ENCODE data around the gene ARFGAP1.

ARFGAP1 gene

GRCh38 chr20:63314015-63314471 lies 41.4 kb downstream of the ARFGAP1 start:
- no peaks in the 10 kb centered on the region for H3K36me3 ChIP-seq (ENCODE audit: insufficient read depth, low read length)
- no peaks in the 10 kb centered on the region for H3K4me1 ChIP-seq (ENCODE audit: insufficient read depth, low read length)
- no peak overlapping the region for H3K9ac ChIP-seq (ENCODE audit: low read depth, low read length)
- H3K9me3 ChIP-seq (ENCODE audit: control insufficient read depth, insufficient read depth, low read length): no peaks in the 10 kb centered on the region

- no peaks in the 10 kb centered on the region for H3K4me1 ChIP-seq (ENCODE audit: insufficient read depth, low read length)
Observed at GRCh38 chr20:63314566-63315239, 42.1 kb downstream of the ARFGAP1 start.

DNA sequence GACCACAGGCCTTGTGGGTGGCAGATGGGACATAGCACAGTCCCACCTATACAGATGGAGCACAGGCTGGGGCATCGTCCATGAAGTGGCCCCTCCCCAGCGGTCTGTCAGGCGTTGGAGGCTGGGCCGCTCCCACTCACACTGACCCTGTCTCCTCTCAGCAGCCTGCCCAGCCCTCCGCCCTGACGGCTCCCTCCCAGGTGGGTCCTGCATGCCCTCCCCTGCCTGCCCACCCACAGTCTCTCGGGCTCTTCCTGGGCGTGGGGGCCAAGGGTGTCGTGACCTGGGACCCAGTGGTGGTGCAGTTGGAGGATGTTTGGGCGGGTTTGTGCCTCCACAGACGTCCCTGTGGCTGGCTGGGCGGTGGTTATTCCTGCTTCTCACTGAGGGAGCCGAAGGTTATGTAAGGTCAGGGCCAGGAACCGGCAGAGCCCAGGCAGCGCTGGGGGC lies 42.7 kb downstream of the ARFGAP1 start:
- no peaks in the 10 kb centered on the region for H3K9me3 ChIP-seq (ENCODE audit: control insufficient read depth, insufficient read depth, low read length)
- no peaks in the 10 kb centered on the region for H3K4me1 ChIP-seq (ENCODE audit: insufficient read depth, low read length)
- no peaks in the 10 kb centered on the region for H3K36me3 ChIP-seq (ENCODE audit: insufficient read depth, low read length)
- no peak overlapping the region for H3K9ac ChIP-seq (ENCODE audit: low read depth, low read length)

More at GRCh38 chr20:63314566-63315239, 42.1 kb downstream of the ARFGAP1 start:
- Histone ChIP-seq H3K36me3 (ENCODE audit: insufficient read depth, low read length) (no peaks in the 10 kb centered on the region), H3K9ac (ENCODE audit: low read depth, low read length) (no peak overlapping the region), H3K9me3 (ENCODE audit: control insufficient read depth, insufficient read depth, low read length) (no peaks in the 10 kb centered on the region)

- no peaks in the 10 kb centered on the region for H3K4me1 ChIP-seq (ENCODE audit: insufficient read depth, low read length)
- no peak overlapping the region for H3K9ac ChIP-seq (ENCODE audit: low read depth, low read length)
- H3K9me3 ChIP-seq (ENCODE audit: control insufficient read depth, insufficient read depth, low read length): no peaks in the 10 kb centered on the region
- no peaks in the 10 kb centered on the region for H3K36me3 ChIP-seq (ENCODE audit: insufficient read depth, low read length)
Observed at GRCh38 chr20:63315731-63316491, 43.3 kb downstream of the ARFGAP1 start.

- no peak overlapping the region for H3K9ac ChIP-seq (ENCODE audit: low read depth, low read length)
- H3K36me3 ChIP-seq (ENCODE audit: insufficient read depth, low read length): no peaks in the 10 kb centered on the region
- no peaks in the 10 kb centered on the region for H3K9me3 ChIP-seq (ENCODE audit: control insufficient read depth, insufficient read depth, low read length)
- H3K4me1 ChIP-seq (ENCODE audit: insufficient read depth, low read length): no peaks in the 10 kb centered on the region
Observed at GRCh38 chr20:63316502-63316921, 43.9 kb downstream of the ARFGAP1 start.

DNA sequence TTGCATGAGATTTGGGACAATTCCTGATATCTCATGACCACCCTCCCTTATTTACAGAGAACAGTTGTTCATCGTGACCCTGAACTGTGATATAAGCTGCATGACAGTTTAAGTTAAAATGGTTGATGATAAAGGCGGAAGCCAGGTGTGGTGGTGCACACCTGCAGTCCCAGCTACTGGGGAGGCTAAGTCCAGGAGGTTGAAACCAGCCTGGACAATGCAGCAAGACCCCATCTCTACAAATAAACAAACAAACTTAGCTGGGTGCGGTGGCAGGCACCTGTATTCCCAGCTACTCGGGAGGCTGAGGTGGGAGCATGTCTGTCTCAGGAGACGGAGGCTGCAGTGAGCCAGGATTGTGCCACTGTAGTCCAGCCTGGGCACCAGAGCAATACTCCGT lies 44.4 kb downstream of the ARFGAP1 start:
- Histone ChIP-seq H3K9ac (ENCODE audit: low read depth, low read length) (no peak overlapping the region), H3K9me3 (ENCODE audit: control insufficient read depth, insufficient read depth, low read length) (no peaks in the 10 kb centered on the region), H3K4me1 (ENCODE audit: insufficient read depth, low read length) (no peaks in the 10 kb centered on the region), H3K36me3 (ENCODE audit: insufficient read depth, low read length) (no peaks in the 10 kb centered on the region)

DNA sequence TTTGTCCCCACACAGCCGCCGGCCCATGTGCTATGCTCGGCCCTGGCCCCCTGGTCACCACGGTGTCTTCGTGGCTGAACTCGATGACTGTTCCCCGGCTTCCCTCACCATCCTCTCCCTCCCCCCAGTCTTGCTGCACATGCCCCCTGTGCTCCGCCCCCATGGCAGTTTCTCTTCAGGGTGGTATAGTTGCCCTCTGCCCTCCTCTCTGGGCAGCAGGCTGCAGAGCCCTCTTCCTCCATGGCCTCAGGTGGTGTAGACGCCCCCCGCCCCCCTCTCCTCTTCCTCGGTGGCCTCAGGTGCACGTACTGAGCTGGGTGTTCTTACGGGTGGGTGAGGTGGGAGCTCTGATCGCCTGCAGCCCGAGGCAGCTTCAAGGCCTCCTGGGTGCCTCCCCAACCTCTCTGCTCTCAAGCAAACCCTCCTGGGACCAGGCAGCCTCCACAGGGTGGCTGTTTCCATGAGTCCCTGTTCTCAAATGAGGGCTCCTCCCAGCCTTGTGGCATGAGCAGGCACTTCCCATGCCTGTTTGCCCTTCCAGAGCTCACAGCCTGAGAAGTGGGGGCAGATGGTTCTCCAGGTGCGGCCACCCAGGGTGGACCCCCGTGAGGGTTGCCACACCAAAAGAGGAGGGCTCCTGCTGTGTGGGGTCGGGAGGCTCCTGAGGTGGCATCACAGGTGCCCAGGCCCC lies 45.1 kb downstream of the ARFGAP1 start:
- Histone ChIP-seq H3K36me3 (ENCODE audit: insufficient read depth, low read length) (no peaks in the 10 kb centered on the region), H3K9ac (ENCODE audit: low read depth, low read length) (no peak overlapping the region), H3K9me3 (ENCODE audit: control insufficient read depth, insufficient read depth, low read length) (no peaks in the 10 kb centered on the region), H3K4me1 (ENCODE audit: insufficient read depth, low read length) (no peaks in the 10 kb centered on the region)

DNA sequence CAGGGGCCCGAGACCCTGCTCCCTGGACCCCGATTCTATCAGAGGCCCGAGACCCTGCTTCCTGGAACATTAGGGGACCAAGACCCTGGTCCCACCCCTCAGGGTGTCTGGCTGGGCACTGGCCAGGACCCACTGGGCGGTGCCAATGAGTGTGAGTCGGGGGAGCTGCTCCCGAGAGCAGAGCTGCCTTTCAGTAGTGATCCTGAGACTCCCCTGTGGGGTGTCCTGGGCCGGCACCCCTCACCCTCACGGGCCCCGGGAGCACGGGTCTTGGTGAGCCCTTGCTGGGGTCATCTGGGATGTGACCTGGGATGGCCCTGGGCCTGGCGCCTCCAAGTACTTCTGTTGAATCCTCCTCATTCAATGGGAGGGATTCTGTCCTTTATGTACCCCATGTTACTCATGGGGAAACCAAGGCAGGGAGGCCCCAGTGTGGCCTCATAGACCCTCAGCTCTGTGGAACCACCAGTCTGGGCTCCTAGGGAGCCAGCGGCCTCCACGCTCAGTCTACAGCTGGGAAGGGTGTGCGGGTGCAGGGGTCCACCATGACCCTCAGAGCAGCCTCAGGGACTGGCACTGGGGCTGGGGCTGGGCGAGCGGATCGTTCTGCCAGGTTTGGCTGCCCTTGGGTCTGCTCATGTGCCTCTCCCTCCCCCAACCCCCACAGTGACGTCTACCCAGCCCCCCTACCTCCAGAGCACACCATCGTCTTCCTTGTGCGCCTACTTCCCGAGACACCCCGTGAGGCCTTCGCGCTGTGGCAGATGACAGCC lies 46.0 kb downstream of the ARFGAP1 start:
- Histone ChIP-seq H3K36me3 (ENCODE audit: insufficient read depth, low read length) (no peaks in the 10 kb centered on the region), H3K9me3 (ENCODE audit: control insufficient read depth, insufficient read depth, low read length) (no peaks in the 10 kb centered on the region), H3K9ac (ENCODE audit: low read depth, low read length) (no peak overlapping the region), H3K4me1 (ENCODE audit: insufficient read depth, low read length) (no peaks in the 10 kb centered on the region)

GRCh38 chr20:63319164-63320040 lies 46.8 kb downstream of the ARFGAP1 start:
- Histone ChIP-seq H3K4me1 (ENCODE audit: insufficient read depth, low read length) (no peaks in the 10 kb centered on the region), H3K9ac (ENCODE audit: low read depth, low read length) (no peak overlapping the region), H3K36me3 (ENCODE audit: insufficient read depth, low read length) (no peaks in the 10 kb centered on the region), H3K9me3 (ENCODE audit: control insufficient read depth, insufficient read depth, low read length) (no peaks in the 10 kb centered on the region)

DNA sequence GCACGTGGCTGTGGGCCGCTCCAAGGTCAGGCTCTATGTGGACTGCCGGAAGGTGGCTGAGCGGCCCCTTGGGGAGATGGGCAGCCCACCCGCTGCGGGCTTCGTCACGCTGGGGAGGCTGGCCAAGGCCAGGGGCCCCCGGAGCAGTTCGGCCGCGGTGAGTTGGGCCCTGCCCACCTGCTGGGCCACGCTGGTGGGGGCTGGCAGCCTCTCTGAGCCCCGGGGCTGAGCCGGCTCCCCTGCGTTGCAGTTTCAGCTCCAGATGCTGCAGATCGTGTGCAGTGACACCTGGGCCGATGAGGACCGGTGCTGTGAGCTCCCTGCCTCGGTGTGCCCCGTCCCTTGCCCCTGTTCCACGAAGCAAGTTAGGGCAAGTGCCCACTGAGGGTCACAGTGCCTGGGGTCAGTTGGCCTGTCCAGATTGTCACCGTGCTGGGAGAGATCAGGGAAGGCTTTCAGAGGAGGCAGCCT lies 47.5 kb downstream of the ARFGAP1 start:
- no peaks in the 10 kb centered on the region for H3K4me1 ChIP-seq (ENCODE audit: insufficient read depth, low read length)
- no peaks in the 10 kb centered on the region for H3K9me3 ChIP-seq (ENCODE audit: control insufficient read depth, insufficient read depth, low read length)
- no peak overlapping the region for H3K9ac ChIP-seq (ENCODE audit: low read depth, low read length)
- no peaks in the 10 kb centered on the region for H3K36me3 ChIP-seq (ENCODE audit: insufficient read depth, low read length)

DNA sequence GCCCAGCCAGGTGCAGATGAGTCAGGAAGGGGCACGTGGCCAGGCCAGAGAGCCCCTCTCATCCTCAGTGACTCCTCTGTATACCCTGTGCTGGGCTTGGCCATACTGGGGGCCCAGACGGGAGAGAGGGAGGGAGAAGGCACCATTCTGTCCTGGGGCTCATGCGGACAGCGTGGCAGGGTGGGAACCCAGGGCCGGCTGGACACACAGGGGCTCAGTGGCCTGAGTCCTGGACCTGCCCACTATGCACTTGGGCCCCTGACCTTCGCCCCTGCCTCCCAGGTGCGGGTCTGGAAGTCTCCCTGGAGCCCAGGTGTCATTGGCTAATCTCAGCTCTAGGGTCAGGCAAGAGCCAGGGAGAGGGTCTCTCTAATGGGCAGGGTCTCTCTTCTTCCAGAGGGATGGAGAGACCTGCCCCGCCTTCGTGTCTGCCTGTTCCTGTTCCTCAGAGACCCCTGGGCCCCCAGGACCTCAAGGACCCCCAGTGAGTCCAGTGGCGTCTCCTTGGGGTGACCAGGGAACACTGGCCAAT lies 48.1 kb downstream of the ARFGAP1 start:
- Histone ChIP-seq H3K9me3 (ENCODE audit: control insufficient read depth, insufficient read depth, low read length) (no peaks in the 10 kb centered on the region), H3K9ac (ENCODE audit: low read depth, low read length) (no peak overlapping the region), H3K4me1 (ENCODE audit: insufficient read depth, low read length) (no peaks in the 10 kb centered on the region), H3K36me3 (ENCODE audit: insufficient read depth, low read length) (no peaks in the 10 kb centered on the region)

- H3K9ac ChIP-seq (ENCODE audit: low read depth, low read length): no peak overlapping the region
- no peaks in the 10 kb centered on the region for H3K9me3 ChIP-seq (ENCODE audit: control insufficient read depth, insufficient read depth, low read length)
- no peaks in the 10 kb centered on the region for H3K36me3 ChIP-seq (ENCODE audit: insufficient read depth, low read length)
- no peaks in the 10 kb centered on the region for H3K4me1 ChIP-seq (ENCODE audit: insufficient read depth, low read length)
Observed at GRCh38 chr20:63321148-63321831, 48.7 kb downstream of the ARFGAP1 start.
